Caki2 (cell line): Measurements from ENCODE around the gene HERPUD2. TPM values are rescaled to one million over a fixed set of nuclear protein-coding genes. Genes with fewer than 3 reads are reported as not detected.
"Not testable (repeated sequence)": the region's sequence is repeated elsewhere in the genome, so short reads cannot be mapped to it uniquely, and the experiment has no call there.

Experiments used
- DNase-seq: peaks from one replicate; pipeline ENCODE4 v3.0.0-alpha.2; 2015; ENCODE audit warnings: low read depth
- in situ Hi-C: cut with HindIII; loops from 2 replicates; pipeline ENCODE4 v1.10.0; 2016; ENCODE audit warnings: low sequenced_read_pairs, low pct_unique_long_range_greater_than_20kb, mixed read lengths
- total RNA-seq: library from RNA; depleted of rRNA; stranded (reverse); fragments of >200 nt; shearing (Covaris generic); gene quantifications from 2 replicates; pipeline ENCODE4 v1.2.3, GENCODE V29; 2014; ENCODE audit warnings: low replicate concordance

HERPUD2 gene
- total RNA-seq, 1 experiment from 2014 or later: 46.8 TPM

- in situ Hi-C loops: no loop called here
- DNase-seq: peak; percentile 34
These were observed 3.1 kb downstream of the HERPUD2 start for GRCh38 chr7:35691827-35692307.

- DNase-seq: no peak
- in situ Hi-C loops: no loop called here
These were observed 3.6 kb downstream of the HERPUD2 start for GRCh38 chr7:35691366-35691765.

- in situ Hi-C loops: not testable (repeated sequence)
These were observed 4.3 kb downstream of the HERPUD2 start for GRCh38 chr7:35690614-35691013.

GRCh38 chr7:35685781-35686180 is 9.2 kb downstream of the HERPUD2 start:
- no peak for DNase-seq
- in situ Hi-C loops: no loop called here

More at GRCh38 chr7:35690614-35691013, 4.3 kb downstream of the HERPUD2 start:
- DNase-seq: not testable (repeated sequence)

DNA sequence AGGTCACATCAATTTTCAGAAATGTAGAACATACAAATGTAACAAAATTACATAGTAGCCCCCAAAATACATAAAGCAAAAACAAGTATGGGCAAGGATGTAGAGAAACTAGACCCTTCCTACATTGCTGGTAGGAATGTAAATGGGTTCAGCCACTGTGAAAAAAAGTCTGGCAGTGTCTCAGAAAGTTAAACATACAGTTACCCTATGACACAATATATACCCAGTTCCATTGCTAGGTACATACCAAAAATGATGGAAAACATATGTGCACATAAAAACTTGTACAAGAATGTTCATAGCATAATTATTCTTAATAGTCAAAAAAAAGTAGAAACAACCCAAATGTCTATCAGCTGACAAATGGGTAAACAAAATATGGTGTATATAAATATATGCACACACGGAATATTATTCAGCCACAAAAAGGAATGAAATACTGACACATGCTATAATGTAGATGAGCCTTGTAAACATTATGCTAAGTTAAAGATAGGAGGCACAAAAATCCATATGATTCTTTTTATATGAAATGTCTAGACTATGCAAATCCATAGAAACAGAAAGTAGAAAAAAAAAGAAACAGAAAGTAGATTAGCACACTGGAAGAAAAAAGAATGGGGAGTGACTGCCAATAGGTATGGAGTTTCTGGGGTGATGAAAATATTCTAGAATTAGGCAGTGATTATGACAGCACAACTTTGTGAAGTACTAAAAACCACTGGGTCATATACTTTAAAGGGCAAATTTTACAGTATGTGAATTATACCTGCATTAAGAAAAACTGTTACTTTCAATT is 13.5 kb downstream of the HERPUD2 start:
- in situ Hi-C loops: no loop called here
- no peak for DNase-seq

DNA sequence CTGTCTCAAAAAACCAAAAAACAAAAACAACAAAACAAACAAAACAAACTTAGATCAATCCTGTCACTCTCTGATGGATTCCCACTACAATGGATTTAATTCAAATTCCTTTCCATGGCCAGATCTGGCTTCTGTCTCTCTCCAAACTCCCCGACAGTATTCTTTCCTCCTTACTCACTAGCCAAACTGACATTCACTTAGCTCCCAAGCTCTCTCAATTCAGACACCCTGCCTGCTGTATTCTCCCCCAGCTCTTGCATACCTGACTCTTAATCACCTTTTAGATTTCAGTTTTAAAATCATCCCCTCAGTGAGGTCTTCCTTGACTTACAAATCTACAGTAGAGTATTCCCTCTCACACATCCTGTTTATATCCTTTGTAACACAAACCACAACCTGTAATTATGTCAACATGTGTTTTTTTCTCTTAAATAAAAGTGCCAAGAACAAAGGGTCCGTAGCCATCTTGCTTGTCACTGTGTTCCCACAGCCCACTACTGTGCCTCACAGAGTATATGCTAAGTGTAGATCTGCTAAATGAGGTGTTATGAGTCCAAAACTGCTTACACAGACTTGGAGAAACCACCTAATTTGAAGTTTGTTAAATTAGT is 14.4 kb downstream of the HERPUD2 start:
- no peak for DNase-seq
- in situ Hi-C loops: no loop called here

DNA sequence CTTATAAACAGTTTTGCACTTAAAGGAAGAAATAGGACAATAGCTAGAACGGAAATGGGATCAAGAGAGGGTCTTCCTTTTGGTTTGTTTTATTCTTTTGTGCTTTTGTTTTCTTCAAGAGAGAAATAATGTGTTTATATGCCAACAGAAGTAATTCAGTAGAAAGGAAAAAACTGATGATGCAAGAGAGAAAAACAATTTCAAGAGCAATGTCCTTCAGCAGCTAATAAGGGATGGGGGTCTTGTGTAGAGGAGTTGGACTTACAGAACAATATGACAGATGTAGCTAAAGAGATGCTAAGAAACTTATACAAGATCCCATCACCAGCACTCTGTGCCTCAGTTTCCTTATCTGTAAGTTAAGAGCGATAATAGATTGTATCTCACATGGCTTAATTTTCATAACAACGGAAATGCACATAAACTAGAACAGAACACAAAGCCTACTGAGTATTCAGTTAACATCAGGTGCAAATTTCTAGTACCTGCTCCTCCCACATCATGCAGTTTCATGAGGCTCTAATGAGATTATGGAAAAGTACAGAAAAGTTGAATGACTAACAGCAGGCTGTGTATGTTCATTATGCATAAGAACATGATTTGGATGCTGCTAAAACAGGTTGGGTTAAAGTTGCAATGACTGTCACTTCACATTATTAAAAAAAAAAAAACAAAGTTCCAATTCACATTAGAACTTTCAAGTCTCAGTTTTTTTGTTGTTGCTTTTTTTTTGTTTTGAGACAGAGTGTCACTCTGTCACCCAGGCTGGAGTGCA is 17.2 kb downstream of the HERPUD2 start:
- in situ Hi-C loops: no loop called here
- DNase-seq: no peak

GRCh38 chr7:35676211-35676610 is 18.7 kb downstream of the HERPUD2 start:
- in situ Hi-C loops: no loop called here
- DNase-seq: no peak

- in situ Hi-C loops: no loop called here
- no peak for DNase-seq
These were observed 23.9 kb downstream of the HERPUD2 start for GRCh38 chr7:35670856-35671569.

DNA sequence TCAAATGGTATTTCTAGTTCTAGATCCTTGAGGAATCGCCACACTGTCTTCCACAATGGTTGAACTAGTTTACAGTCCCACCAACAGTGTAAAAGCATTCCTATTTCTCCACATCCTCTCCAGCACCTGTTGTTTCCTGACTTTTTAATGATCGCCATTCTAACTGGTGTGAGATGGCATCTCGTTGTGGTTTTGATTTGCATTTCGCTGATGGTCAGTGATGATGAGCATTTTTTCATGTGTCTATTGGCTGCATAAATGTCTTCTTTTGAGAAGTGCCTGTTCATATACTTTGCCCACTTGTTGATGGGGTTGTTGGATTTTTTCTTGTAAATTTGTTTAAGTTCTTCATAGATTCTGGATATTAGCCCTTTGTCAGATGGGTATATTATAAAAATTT is 34.5 kb downstream of the HERPUD2 start:
- DNase-seq, in situ Hi-C loops: not testable (repeated sequence)

GRCh38 chr7:35658606-35659201 is 36.2 kb downstream of the HERPUD2 start:
- in situ Hi-C loops: no loop called here
- no peak for DNase-seq

- in situ Hi-C loops: no loop called here
- no peak for DNase-seq
These were observed 37.8 kb downstream of the HERPUD2 start for GRCh38 chr7:35657125-35657524.

DNA sequence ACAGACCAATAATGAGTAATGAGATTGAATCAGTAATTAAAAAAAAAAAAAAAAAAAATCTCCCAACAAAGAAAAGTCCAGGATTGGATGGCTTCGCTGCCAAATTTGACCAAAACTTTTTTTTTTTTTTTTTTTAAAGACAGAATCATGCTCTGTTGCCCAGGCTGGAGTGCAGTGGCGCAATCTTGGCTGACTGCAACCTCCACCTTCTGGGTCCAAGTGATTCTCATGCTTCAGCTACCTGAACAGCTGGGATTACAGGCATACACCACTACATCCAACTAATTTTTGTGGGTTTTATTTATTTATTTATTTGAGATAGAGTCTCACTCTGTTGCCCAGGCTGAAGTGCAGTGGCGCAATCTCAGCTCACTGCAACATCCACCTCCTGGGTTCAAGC is 40.4 kb downstream of the HERPUD2 start:
- DNase-seq, in situ Hi-C loops: not testable (repeated sequence)

DNA sequence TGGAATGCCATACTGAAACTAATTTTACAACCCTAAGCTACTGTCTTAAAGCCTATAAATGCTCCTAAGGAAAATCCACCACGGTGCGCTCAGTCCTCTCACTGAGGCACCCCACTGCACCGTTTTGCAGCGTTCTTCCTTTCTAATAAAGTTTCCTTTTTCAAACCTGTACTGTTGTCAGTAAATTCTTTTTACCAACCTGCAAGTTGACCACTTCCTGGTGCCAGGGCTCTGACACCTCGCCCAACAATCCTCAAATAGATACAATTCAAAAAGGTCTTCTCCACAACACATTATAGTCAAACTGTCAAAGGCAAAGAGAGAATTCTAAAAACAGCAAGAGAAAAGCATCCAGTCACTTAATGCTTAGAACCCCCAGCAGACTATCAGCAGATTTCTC is 42.8 kb downstream of the HERPUD2 start:
- DNase-seq: no peak
- in situ Hi-C loops: no loop called here

DNA sequence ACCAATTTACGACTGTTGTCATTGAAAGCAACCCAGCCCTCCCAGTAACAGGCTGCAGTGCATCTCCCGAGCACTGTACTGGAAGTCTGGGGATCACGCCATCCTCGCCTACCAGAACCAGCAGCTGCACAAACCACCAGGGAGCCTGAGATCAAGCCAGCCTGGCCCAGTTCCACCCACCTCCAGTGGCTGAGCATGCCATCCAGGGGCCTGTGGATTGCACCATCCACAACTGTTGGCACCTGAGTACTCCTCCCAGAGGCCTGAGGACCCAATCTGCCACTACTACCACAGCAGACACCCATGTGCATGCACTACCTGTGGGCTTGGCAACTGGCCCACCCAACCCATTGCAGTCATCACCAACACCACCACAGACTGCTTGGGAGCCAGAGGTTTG is 44.2 kb downstream of the HERPUD2 start:
- in situ Hi-C loops: no loop called here

DNA sequence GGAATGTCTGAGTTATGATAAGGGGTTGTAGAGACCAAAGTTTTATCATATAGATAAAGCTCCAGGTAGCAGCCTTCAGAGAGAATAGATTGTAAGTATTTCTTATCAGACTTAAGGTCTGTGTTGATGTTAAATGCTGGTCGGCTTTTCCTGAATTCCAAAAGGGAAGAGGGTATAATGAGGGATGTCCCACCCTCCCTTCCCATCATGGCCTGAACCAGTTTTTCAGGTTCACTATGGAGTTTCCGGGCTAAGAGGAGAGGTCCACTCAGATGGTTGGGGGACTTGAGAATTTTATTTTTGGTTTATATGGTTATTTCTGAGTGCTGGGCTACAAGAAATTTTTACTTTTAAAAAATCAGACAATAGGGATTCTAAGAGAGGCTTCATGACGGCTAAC is 45.2 kb downstream of the HERPUD2 start:
- no peak for DNase-seq
- in situ Hi-C loops: no loop called here

More for the DNA sequence above, 44.2 kb downstream of the HERPUD2 start:
- DNase-seq: no peak

GRCh38 chr7:35648367-35648766 is 46.6 kb downstream of the HERPUD2 start:
- in situ Hi-C loops: no loop called here
- no peak for DNase-seq

GRCh38 chr7:35647171-35647574 is 47.8 kb downstream of the HERPUD2 start:
- DNase-seq: no peak
- in situ Hi-C loops: no loop called here
